HepG2 (cell line): ENCODE measurements around the gene CEMP1. TPM values are rescaled to one million over a fixed set of nuclear protein-coding genes. Genes with fewer than 3 reads are reported as not detected.
A peak's percentile ranks its signal among the peaks of the same experiment; 100 is the strongest.

ENCODE experiments used
- AKAP8 ChIP-seq: sonication (generic); formaldehyde crosslinking; IDR thresholded peaks from 2 replicates; pipeline ENCODE4 v1.5.1; 2020; ENCODE audit warnings: mild to moderate bottlenecking, missing genetic modification reagents
- DMAP1 ChIP-seq: IDR thresholded peaks from 2 replicates; pipeline ENCODE4 v1.6.1; 2016
- EED ChIP-seq: sonication (generic); formaldehyde crosslinking; IDR thresholded peaks from 2 replicates; pipeline ENCODE4 v1.5.0; 2020; ENCODE audit warnings: mild to moderate bottlenecking, missing genetic modification reagents
- FIP1L1 ChIP-seq: fragments of 200-400 bp; formaldehyde crosslinking; IDR thresholded peaks from 2 replicates; pipeline ENCODE4 v1.6.1; 2018; ENCODE audit warnings: low read depth, mild to moderate bottlenecking, low read length, moderate library complexity, borderline replicate concordance; ENCODE audit not compliant: insufficient read depth
- GABPB1 ChIP-seq: IDR thresholded peaks from 2 replicates; pipeline ENCODE4 v1.6.1; 2016; ENCODE audit warnings: mild to moderate bottlenecking, missing genetic modification reagents, moderate library complexity, missing compliant biosample characterization
- JUND ChIP-seq: sonication (generic); formaldehyde crosslinking; IDR thresholded peaks from 2 replicates; pipeline ENCODE4 v1.8.0; 2022; ENCODE audit warnings: mild to moderate bottlenecking, missing genetic modification reagents
- SRSF9 ChIP-seq: fragments of 200-400 bp; formaldehyde crosslinking; IDR thresholded peaks from 2 replicates; pipeline ENCODE4 v1.6.1; 2018; ENCODE audit warnings: borderline replicate concordance, mild to moderate bottlenecking, low read depth, low read length; ENCODE audit not compliant: insufficient read depth, poor library complexity, severe bottlenecking
- TCF12 ChIP-seq, 2 experiments: fragments of 450-650 bp in 1 of 2; sonication (generic) in 1 of 2; formaldehyde crosslinking in 1 of 2; IDR thresholded peaks; 2 replicates each; pipeline versions ENCODE4 v1.6.1 to v1.8.0; 2017 to 2022; ENCODE audit warnings: antibody characterized with exemption in 1 of 2, mild to moderate bottlenecking in 1 of 2, missing genetic modification reagents in 1 of 2, moderate library complexity in 1 of 2
- TCF7 ChIP-seq: sonication (generic); IDR thresholded peaks from 2 replicates; pipeline ENCODE4 v1.6.1; 2016; ENCODE audit warnings: antibody characterized with exemption, low read depth
- U2AF1 ChIP-seq: fragments of 200-400 bp; formaldehyde crosslinking; optimal IDR thresholded peaks from 2 replicates; pipeline ENCODE3; 2017; ENCODE audit warnings: mild to moderate bottlenecking, low read depth, low read length
- WIZ ChIP-seq: sonication (generic); formaldehyde crosslinking; IDR thresholded peaks from 2 replicates; pipeline ENCODE4 v1.5.1; 2020; ENCODE audit warnings: mild to moderate bottlenecking, missing genetic modification reagents
- ZBTB7B ChIP-seq: sonication (generic); formaldehyde crosslinking; IDR thresholded peaks from 2 replicates; pipeline ENCODE4 v1.4.0; 2020; ENCODE audit warnings: missing genetic modification reagents
- ZFAT ChIP-seq: sonication (generic); formaldehyde crosslinking; conservative IDR thresholded peaks from 2 replicates; pipeline ENCODE4 v1.8.1; 2023; ENCODE audit warnings: missing genetic modification reagents, inconsistent platforms
- ZNF274 ChIP-seq: sonication (generic); formaldehyde crosslinking; IDR thresholded peaks from 2 replicates; pipeline ENCODE4 v1.5.1; 2020; ENCODE audit warnings: mild to moderate bottlenecking, missing genetic modification reagents
- ZNF598 ChIP-seq: sonication (generic); formaldehyde crosslinking; IDR thresholded peaks from 2 replicates; pipeline ENCODE4 v1.5.1; 2020; ENCODE audit warnings: mild to moderate bottlenecking, missing genetic modification reagents, borderline replicate concordance
- ZNF614 ChIP-seq: IDR thresholded peaks from 2 replicates; pipeline ENCODE4 v1.6.1; 2018; ENCODE audit warnings: missing biosample characterization, missing genetic modification reagents, inconsistent platforms, borderline replicate concordance
- ZNF644 ChIP-seq: IDR thresholded peaks from 2 replicates; pipeline ENCODE4 v1.6.1; 2016; ENCODE audit warnings: low read depth
- ZNF672 ChIP-seq: sonication (generic); formaldehyde crosslinking; IDR thresholded peaks from 2 replicates; pipeline ENCODE4 v1.8.1; 2022; ENCODE audit warnings: missing genetic modification reagents
- ZNF83 ChIP-seq: sonication (generic); formaldehyde crosslinking; IDR thresholded peaks from 2 replicates; pipeline ENCODE4 v1.4.0; 2020; ENCODE audit warnings: missing genetic modification reagents, mild to moderate bottlenecking, borderline replicate concordance
- polyA plus RNA-seq, 8 experiments: library from polyadenylated mRNA; depleted of rRNA in 3 of 8; stranded (reverse) in 7 of 8; unstranded in 1 of 8; fragments of >200 nt; fragmentation: Illumina TruSeq in 4 of 8; extraction: Trizol in 4 of 8; gene quantifications; 2 replicates each; pipeline versions ENCODE4 v1.2.1 to v1.2.3, GENCODE V29; 2011 to 2016; ENCODE audit warnings: low read depth in 4 of 8, missing spikeins in 1 of 8, mixed read lengths in 1 of 8; ENCODE audit not compliant: insufficient read depth in 1 of 8
- total RNA-seq, 5 experiments: library from RNA; depleted of rRNA; stranded (reverse); fragments of >200 nt; fragmentation: Illumina TruSeq; extraction: Trizol; gene quantifications; 2 replicates each; pipeline ENCODE4 v1.2.3, GENCODE V29; 2016; ENCODE audit warnings: low read depth in 1 of 5
- TF ChIP-seq, protein P1 (sequence below), 2 experiments: sonication (generic) in 1 of 2; formaldehyde crosslinking in 1 of 2; IDR thresholded peaks; 2 replicates each; pipeline versions ENCODE4 v1.4.0 to v1.6.1; 2018 to 2020; ENCODE audit warnings: missing genetic modification reagents in 2 of 2, borderline replicate concordance in 1 of 2, low read depth in 1 of 2, mild to moderate bottlenecking in 1 of 2, missing biosample characterization in 1 of 2
- TF ChIP-seq, protein P2 (sequence below): sonication (generic); formaldehyde crosslinking; IDR thresholded peaks from 2 replicates; pipeline ENCODE4 v1.4.0; 2020; ENCODE audit warnings: missing genetic modification reagents
- TF ChIP-seq, protein P3 (sequence below): sonication (generic); formaldehyde crosslinking; IDR thresholded peaks from 2 replicates; pipeline ENCODE4 v1.5.0; 2020; ENCODE audit warnings: missing genetic modification reagents
- TF ChIP-seq, protein P4 (sequence below): sonication (generic); formaldehyde crosslinking; IDR thresholded peaks from 2 replicates; pipeline ENCODE4 v1.4.0; 2020; ENCODE audit warnings: missing genetic modification reagents
- TF ChIP-seq, protein P5 (sequence below): IDR thresholded peaks from 2 replicates; pipeline ENCODE4 v1.6.1; 2012; ENCODE audit warnings: inconsistent platforms

Gene CEMP1
- total and polyA plus RNA-seq, 2 of the 13 experiments (the other 11 are each of a cell fraction or from before 2014, with no cell fraction given), result not detected

DNA sequence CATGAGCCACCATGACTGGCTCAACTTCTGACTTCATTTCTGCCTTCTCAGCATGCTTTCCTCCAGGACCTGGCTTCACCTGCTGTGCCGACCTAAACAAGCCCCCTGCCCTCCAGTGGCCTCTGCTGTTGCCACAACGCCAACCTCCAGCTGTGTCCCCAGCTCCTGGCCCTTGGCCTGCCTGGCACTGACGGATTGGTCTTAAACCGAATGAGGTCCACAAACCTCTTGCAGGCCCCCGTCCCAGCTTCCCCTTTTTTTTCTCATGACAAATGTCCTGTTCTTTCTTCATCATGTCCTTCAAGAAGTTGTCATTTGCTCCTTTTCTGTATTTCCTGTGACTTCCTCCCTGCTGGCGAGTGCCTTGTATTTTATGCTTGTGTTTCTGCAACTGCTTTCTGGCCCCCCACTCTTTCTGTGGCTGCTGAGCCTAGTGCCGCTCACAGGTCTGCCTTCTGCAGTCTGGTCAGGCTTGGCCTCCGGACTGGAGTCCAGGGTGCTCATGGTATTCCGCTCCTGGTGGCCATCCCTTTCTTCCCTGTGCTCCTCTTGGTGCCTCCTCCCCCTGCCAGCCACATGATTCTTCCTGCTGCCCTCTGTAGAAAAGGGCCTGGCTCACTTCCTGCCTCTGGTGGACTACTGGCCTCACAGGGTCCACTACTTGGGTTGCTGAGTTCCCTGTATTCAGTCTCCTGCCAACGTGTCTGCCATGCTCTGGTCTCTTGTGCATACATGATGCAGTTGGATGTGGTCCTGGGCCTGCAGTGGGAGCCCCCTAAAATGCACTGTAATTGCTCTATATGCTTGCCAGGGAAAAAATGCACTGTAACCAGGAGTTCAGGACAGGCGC, 14.6 kb downstream of the CEMP1 start (continued):
- TF ChIP-seq, protein P1, sequence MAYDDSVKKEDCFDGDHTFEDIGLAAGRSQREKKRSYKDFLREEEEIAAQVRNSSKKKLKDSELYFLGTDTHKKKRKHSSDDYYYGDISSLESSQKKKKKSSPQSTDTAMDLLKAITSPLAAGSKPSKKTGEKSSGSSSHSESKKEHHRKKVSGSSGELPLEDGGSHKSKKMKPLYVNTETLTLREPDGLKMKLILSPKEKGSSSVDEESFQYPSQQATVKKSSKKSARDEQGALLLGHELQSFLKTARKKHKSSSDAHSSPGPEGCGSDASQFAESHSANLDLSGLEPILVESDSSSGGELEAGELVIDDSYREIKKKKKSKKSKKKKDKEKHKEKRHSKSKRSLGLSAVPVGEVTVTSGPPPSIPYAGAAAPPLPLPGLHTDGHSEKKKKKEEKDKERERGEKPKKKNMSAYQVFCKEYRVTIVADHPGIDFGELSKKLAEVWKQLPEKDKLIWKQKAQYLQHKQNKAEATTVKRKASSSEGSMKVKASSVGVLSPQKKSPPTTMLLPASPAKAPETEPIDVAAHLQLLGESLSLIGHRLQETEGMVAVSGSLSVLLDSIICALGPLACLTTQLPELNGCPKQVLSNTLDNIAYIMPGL (CRISPR knock-in tag; IDR thresholded peaks at IDR 0.05; ENCODE audit: borderline replicate concordance in 1 of 2, low read depth in 1 of 2), result no peak
- no peak for TF ChIP-seq GABPB1 (CRISPR knock-in tag)
- TF ChIP-seq, protein P2, sequence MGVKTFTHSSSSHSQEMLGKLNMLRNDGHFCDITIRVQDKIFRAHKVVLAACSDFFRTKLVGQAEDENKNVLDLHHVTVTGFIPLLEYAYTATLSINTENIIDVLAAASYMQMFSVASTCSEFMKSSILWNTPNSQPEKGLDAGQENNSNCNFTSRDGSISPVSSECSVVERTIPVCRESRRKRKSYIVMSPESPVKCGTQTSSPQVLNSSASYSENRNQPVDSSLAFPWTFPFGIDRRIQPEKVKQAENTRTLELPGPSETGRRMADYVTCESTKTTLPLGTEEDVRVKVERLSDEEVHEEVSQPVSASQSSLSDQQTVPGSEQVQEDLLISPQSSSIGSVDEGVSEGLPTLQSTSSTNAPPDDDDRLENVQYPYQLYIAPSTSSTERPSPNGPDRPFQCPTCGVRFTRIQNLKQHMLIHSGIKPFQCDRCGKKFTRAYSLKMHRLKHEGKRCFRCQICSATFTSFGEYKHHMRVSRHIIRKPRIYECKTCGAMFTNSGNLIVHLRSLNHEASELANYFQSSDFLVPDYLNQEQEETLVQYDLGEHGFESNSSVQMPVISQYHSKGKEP (CRISPR knock-in tag), result no peak
- TF ChIP-seq, protein P3, sequence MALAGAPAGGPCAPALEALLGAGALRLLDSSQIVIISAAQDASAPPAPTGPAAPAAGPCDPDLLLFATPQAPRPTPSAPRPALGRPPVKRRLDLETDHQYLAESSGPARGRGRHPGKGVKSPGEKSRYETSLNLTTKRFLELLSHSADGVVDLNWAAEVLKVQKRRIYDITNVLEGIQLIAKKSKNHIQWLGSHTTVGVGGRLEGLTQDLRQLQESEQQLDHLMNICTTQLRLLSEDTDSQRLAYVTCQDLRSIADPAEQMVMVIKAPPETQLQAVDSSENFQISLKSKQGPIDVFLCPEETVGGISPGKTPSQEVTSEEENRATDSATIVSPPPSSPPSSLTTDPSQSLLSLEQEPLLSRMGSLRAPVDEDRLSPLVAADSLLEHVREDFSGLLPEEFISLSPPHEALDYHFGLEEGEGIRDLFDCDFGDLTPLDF (CRISPR knock-in tag), result no peak
- TF ChIP-seq, protein P4, sequence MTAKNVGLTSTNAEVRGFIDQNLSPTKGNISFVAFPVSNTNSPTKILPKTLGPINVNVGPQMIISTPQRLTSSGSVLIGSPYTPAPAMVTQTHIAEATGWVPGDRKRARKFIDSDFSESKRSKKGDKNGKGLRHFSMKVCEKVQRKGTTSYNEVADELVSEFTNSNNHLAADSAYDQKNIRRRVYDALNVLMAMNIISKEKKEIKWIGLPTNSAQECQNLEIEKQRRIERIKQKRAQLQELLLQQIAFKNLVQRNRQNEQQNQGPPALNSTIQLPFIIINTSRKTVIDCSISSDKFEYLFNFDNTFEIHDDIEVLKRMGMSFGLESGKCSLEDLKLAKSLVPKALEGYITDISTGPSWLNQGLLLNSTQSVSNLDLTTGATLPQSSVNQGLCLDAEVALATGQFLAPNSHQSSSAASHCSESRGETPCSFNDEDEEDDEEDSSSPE (CRISPR knock-in tag), result no peak
- no peak for TF ChIP-seq U2AF1
- no peak for TF ChIP-seq WIZ (CRISPR knock-in tag)
- TF ChIP-seq ZFAT (CRISPR knock-in tag), result no peak
- TF ChIP-seq ZNF598, result no peak
- TF ChIP-seq ZNF614 (CRISPR knock-in tag), result no peak
- TF ChIP-seq ZNF83, result no peak
- no peak for TF ChIP-seq ZNF274
- no peak for TF ChIP-seq EED (CRISPR knock-in tag)
- TF ChIP-seq ZNF672 (CRISPR knock-in tag), result no peak
- TF ChIP-seq TCF7, result no peak
- no peak for TF ChIP-seq ZBTB7B (CRISPR knock-in tag)
- no peak for TF ChIP-seq AKAP8
- TF ChIP-seq, protein P5, sequence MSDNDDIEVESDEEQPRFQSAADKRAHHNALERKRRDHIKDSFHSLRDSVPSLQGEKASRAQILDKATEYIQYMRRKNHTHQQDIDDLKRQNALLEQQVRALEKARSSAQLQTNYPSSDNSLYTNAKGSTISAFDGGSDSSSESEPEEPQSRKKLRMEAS, result peak; percentile 50; the same call in 1 of the 2 replicates
- no peak for TF ChIP-seq TCF12 (IDR thresholded peaks at IDR 0.05)
- TF ChIP-seq TCF12 (CRISPR knock-in tag; IDR thresholded peaks at IDR 0.05), result no peak
- TF ChIP-seq ZNF644 (CRISPR knock-in tag), result no peak
- no peak for TF ChIP-seq DMAP1 (CRISPR knock-in tag)
- TF ChIP-seq FIP1L1, result no peak
- no peak for TF ChIP-seq SRSF9
- TF ChIP-seq JUND (CRISPR knock-in tag), result no peak
